IMR-90 (cell line): Measurements from ENCODE around the gene PRRC2B. TPM values are rescaled to one million over a fixed set of nuclear protein-coding genes. Genes with fewer than 3 reads are reported as not detected.

Experiments
- ATAC-seq: fragments of 200-7000 bp; cut with Tn5 transposase; 2 replicates; pipeline ENCODE4 v1.9.1; 2020; ENCODE audit warnings: low read depth, mild to moderate bottlenecking, moderate library complexity
- BruUV-seq: library from RNA; stranded (reverse); fragments of 400-500 nt; replicated peaks from 2 replicates; lab custom pipeline; 2021; lab: Mats Ljungman, UMichigan
- CTCF ChIA-PET: fragments of 300-600 bp; formaldehyde crosslinking; extraction: SDS; loops from one replicate; lab custom pipeline; 2021; ENCODE audit warnings: antibody characterized with exemption; lab: Yijun Ruan, JAX
- POLR2A ChIA-PET: fragments of 300-600 bp; sonication (Branson Sonifier 250); formaldehyde crosslinking; loops from one replicate; lab custom pipeline; 2022; ENCODE audit warnings: antibody characterized with exemption; ENCODE audit not compliant: unreplicated experiment; lab: Charles Lee
- DNase-seq: peaks from one replicate; pipeline ENCODE4 v3.0.0; 2013
- H2AFZ ChIP-seq: replicated peaks from 2 replicates; pipeline ENCODE3; 2013; ENCODE audit warnings: low read length, mild to moderate bottlenecking; ENCODE audit not compliant: poor library complexity
- H2AK5ac ChIP-seq: 2 replicates; pipeline ENCODE4 v1.6.1; 2013; ENCODE audit warnings: low read depth, low read length, inconsistent platforms
- H2AK9ac ChIP-seq: replicated peaks from 2 replicates; pipeline ENCODE3; 2013; ENCODE audit warnings: mild to moderate bottlenecking, low read depth, low read length, moderate library complexity; ENCODE audit not compliant: poor library complexity
- H2BK120ac ChIP-seq: 2 replicates; pipeline ENCODE4 v1.6.1; 2013; ENCODE audit warnings: low read depth, low read length, inconsistent platforms
- H2BK15ac ChIP-seq: 3 replicates; pipeline ENCODE4 v1.6.1; 2013; ENCODE audit warnings: low read depth, low read length, inconsistent platforms
- H2BK20ac ChIP-seq: 2 replicates; pipeline ENCODE4 v1.6.1; 2013; ENCODE audit warnings: low read depth, mild to moderate bottlenecking, inconsistent platforms, low read length, moderate library complexity
- H2BK5ac ChIP-seq: 2 replicates; pipeline ENCODE4 v1.6.1; 2013; ENCODE audit warnings: mild to moderate bottlenecking, low read depth, low read length, inconsistent platforms; ENCODE audit not compliant: poor library complexity, severe bottlenecking
- H3K14ac ChIP-seq: replicated peaks from 2 replicates; pipeline ENCODE4 v1.6.1; 2013; ENCODE audit warnings: low read depth, low read length, inconsistent platforms
- H3K18ac ChIP-seq: 2 replicates; pipeline ENCODE4 v1.6.1; 2013; ENCODE audit warnings: low read depth, low read length, control low read depth
- H3K23ac ChIP-seq: 2 replicates; pipeline ENCODE4 v1.6.1; 2013; ENCODE audit warnings: low read depth, low read length, inconsistent platforms
- H3K27ac ChIP-seq: 2 replicates; pipeline ENCODE4 v1.5.1; 2013; ENCODE audit warnings: mild to moderate bottlenecking, control low read depth, low read length; ENCODE audit not compliant: insufficient read depth
- H3K27me3 ChIP-seq: 2 replicates; pipeline ENCODE4 v1.6.1; 2013; ENCODE audit warnings: low read length; ENCODE audit not compliant: control insufficient read depth, insufficient read depth
- H3K36me3 ChIP-seq: 2 replicates; pipeline ENCODE4 v1.6.1; 2013; ENCODE audit warnings: low read length, mixed read lengths; ENCODE audit not compliant: control insufficient read depth, insufficient read depth
- H3K4ac ChIP-seq: 2 replicates; pipeline ENCODE4 v1.6.1; 2013; ENCODE audit warnings: low read depth, low read length, inconsistent platforms
- H3K4me1 ChIP-seq: 2 replicates; pipeline ENCODE4 v1.6.1; 2013; ENCODE audit warnings: low read length, mixed read lengths; ENCODE audit not compliant: control insufficient read depth, insufficient read depth
- H3K4me2 ChIP-seq: 2 replicates; pipeline ENCODE4 v1.6.1; 2013; ENCODE audit warnings: low read depth, mild to moderate bottlenecking, control low read depth, low read length, moderate library complexity
- H3K4me3 ChIP-seq: 2 replicates; pipeline ENCODE4 v1.5.1; 2013; ENCODE audit warnings: low read depth, mild to moderate bottlenecking, control low read depth, low read length, moderate library complexity; ENCODE audit not compliant: insufficient read depth
- H3K56ac ChIP-seq: 2 replicates; pipeline ENCODE4 v1.6.1; 2013; ENCODE audit warnings: low read length, inconsistent platforms; ENCODE audit not compliant: insufficient read depth; ENCODE audit errors: extremely low read depth
- H3K79me1 ChIP-seq, 2 experiments: 2 replicates each; pipeline ENCODE4 v1.6.1; 2013; ENCODE audit warnings: low read length in 2 of 2, inconsistent platforms in 1 of 2, low read depth in 1 of 2
- H3K9ac ChIP-seq: 2 replicates; pipeline ENCODE4 v1.6.1; 2013; ENCODE audit warnings: low read depth, low read length, control low read depth
- H3K9me1 ChIP-seq: 2 replicates; pipeline ENCODE4 v1.6.1; 2013; ENCODE audit warnings: low read length, inconsistent platforms; ENCODE audit not compliant: insufficient read depth
- H3K9me3 ChIP-seq: 2 replicates; pipeline ENCODE4 v1.6.1; 2013; ENCODE audit warnings: low read length; ENCODE audit not compliant: control insufficient read depth, insufficient read depth
- H4K20me1 ChIP-seq: 2 replicates; pipeline ENCODE4 v1.6.1; 2013; ENCODE audit warnings: low read length, inconsistent platforms; ENCODE audit not compliant: insufficient read depth
- H4K5ac ChIP-seq: 2 replicates; pipeline ENCODE4 v1.6.1; 2013; ENCODE audit warnings: mild to moderate bottlenecking, low read depth, low read length, control low read depth
- H4K8ac ChIP-seq, 2 experiments: 2 replicates each; pipeline ENCODE4 v1.6.1; 2013; ENCODE audit warnings: low read depth in 2 of 2, low read length in 2 of 2, control low read depth in 1 of 2, inconsistent platforms in 1 of 2
- H4K91ac ChIP-seq: 2 replicates; pipeline ENCODE4 v1.6.1; 2013; ENCODE audit warnings: low read depth, low read length, inconsistent platforms; ENCODE audit not compliant: insufficient read depth
- BHLHE40 ChIP-seq: fragments of 150-350 bp; IDR thresholded peaks from 2 replicates; pipeline ENCODE4 v1.6.1; 2016; ENCODE audit warnings: mild to moderate bottlenecking, low read depth, low read length
- CEBPB ChIP-seq: IDR thresholded peaks from 2 replicates; pipeline ENCODE4 v1.6.1; 2012; ENCODE audit warnings: low read depth, low read length, improper control_type of control experiment
- CHD1 ChIP-seq: IDR thresholded peaks from 2 replicates; pipeline ENCODE4 v1.6.1; 2012; ENCODE audit warnings: low read depth, low read length, improper control_type of control experiment
- ELK1 ChIP-seq: fragments of 150-350 bp; IDR thresholded peaks from 2 replicates; pipeline ENCODE4 v1.6.1; 2016; ENCODE audit warnings: low read depth, mild to moderate bottlenecking, low read length, moderate library complexity, borderline replicate concordance
- FOS ChIP-seq: fragments of 150-350 bp; IDR thresholded peaks from 2 replicates; pipeline ENCODE4 v1.6.1; 2016; ENCODE audit warnings: low read depth, low read length
- MAFK ChIP-seq: IDR thresholded peaks from 2 replicates; pipeline ENCODE4 v1.6.1; 2012; ENCODE audit warnings: low read depth, low read length, improper control_type of control experiment
- MAZ ChIP-seq: IDR thresholded peaks from 2 replicates; pipeline ENCODE4 v1.6.1; 2012; ENCODE audit warnings: low read depth, mild to moderate bottlenecking, low read length, improper control_type of control experiment, moderate library complexity, borderline replicate concordance
- MXI1 ChIP-seq: IDR thresholded peaks from 2 replicates; pipeline ENCODE4 v1.6.1; 2012; ENCODE audit warnings: low read depth, mild to moderate bottlenecking, low read length, moderate library complexity, borderline replicate concordance
- NFE2L2 ChIP-seq: fragments of 150-350 bp; IDR thresholded peaks from 2 replicates; pipeline ENCODE4 v1.6.1; 2016; ENCODE audit warnings: low read depth, mild to moderate bottlenecking, low read length
- POLR2A ChIP-seq: IDR thresholded peaks from 2 replicates; pipeline ENCODE4 v1.6.1; 2012; ENCODE audit warnings: mild to moderate bottlenecking, low read depth, low read length
- RAD21 ChIP-seq: IDR thresholded peaks from 2 replicates; pipeline ENCODE4 v1.6.1; 2012; ENCODE audit warnings: low read length, improper control_type of control experiment
- RCOR1 ChIP-seq: IDR thresholded peaks from 2 replicates; pipeline ENCODE4 v1.6.1; 2012; ENCODE audit warnings: mild to moderate bottlenecking, low read length, improper control_type of control experiment; ENCODE audit not compliant: insufficient replicate concordance
- RFX5 ChIP-seq: IDR thresholded peaks from 2 replicates; pipeline ENCODE4 v1.8.0; 2012; ENCODE audit warnings: low read depth, mild to moderate bottlenecking, low read length, moderate library complexity
- SMC3 ChIP-seq: fragments of 150-350 bp; IDR thresholded peaks from 2 replicates; pipeline ENCODE4 v1.6.1; 2016; ENCODE audit warnings: low read depth, mild to moderate bottlenecking, antibody characterized with exemption, low read length, moderate library complexity
- USF2 ChIP-seq: fragments of 150-350 bp; IDR thresholded peaks from 2 replicates; pipeline ENCODE4 v1.6.1; 2017; ENCODE audit warnings: mild to moderate bottlenecking, antibody characterized with exemption, low read length, low read depth
- WGBS, 2 experiments: methylation state at CpG; one replicate each; pipeline versions ENCODE4 v1.1.5 to v1.1.7; 2013; ENCODE audit warnings: missing lambda C conversion rate in 2 of 2; ENCODE audit not compliant: insufficient read length in 1 of 2; ENCODE audit errors: extremely low coverage in 2 of 2; 5-methylcytosine and 5-hydroxymethylcytosine counted together
- dilution Hi-C: fragments of 300-500 bp; cut with HindIII; formaldehyde crosslinking; loops from one replicate; pipeline ENCODE4 v1.14.3; 2018; ENCODE audit warnings: low sequenced_read_pairs; ENCODE audit not compliant: unreplicated experiment
- in situ Hi-C: fragments of 300-500 bp; cut with MboI; formaldehyde crosslinking; loops from 3 replicates; pipeline ENCODE4 v1.14.3; 2019; ENCODE audit warnings: low sequenced_read_pairs, inconsistent platforms, mixed read lengths
- intact Hi-C: fragments of 100-400 bp; cut with micrococcal nuclease; formaldehyde crosslinking; loops from 2 replicates; pipeline ENCODE4 v1.10.0; 2022
- polyA plus RNA-seq, 3 experiments: library from polyadenylated mRNA; depleted of rRNA; stranded (reverse); fragments of >200 nt; gene quantifications; 2 replicates each; pipeline ENCODE4 v1.2.3, GENCODE V29; 2012; ENCODE audit warnings: low replicate concordance in 1 of 3
- total RNA-seq: library from RNA; depleted of rRNA; stranded (reverse); fragments of >200 nt; gene quantifications from 2 replicates; pipeline ENCODE4 v1.2.3, GENCODE V29; 2012
- TF ChIP-seq, protein P1 (sequence below): conservative IDR thresholded peaks from 2 replicates; pipeline ENCODE4 v1.5.1; 2012; ENCODE audit warnings: mild to moderate bottlenecking, low read depth, low read length, improper control_type of control experiment

The PRRC2B gene
- total and polyA plus RNA-seq, 2 of the 4 experiments (the other 2 are of a cell fraction), result 19.4 to 39.1 TPM

DNA sequence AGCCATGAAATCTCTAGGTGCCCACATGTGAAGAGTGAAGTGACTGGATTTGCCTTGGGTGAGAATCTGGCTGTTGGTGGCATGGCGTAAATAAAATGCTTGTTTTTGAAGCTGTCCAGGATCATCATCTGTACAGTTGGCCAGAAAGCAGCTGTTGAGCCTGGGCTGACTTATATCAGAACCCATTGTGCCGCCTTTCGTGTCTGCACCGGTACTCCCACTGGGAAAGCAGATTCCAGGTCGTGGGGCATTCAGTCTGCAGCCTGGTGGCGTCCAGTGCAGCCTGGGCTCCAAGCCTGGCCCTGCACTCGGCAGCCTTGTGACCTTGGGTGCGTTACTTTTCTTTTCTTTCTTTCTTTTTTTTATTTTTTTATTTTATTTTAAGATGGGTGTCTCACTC, 27.8 kb downstream of the PRRC2B start:
- dilution Hi-C loops, result no loop called here
- CTCF ChIA-PET, result no interaction called here
- H4K5ac ChIP-seq, result no peak overlapping the region
- H4K91ac ChIP-seq, result no peak overlapping the region
- ATAC-seq (no peak), DNase-seq (no peak)
- no peak overlapping the region for H3K9ac ChIP-seq
- H3K27ac ChIP-seq, result no peak overlapping the region; the same call in 1 of the 2 replicates
- H2BK15ac ChIP-seq, result no peak overlapping the region
- no peak overlapping the region for H3K4me3 ChIP-seq
- no peak overlapping the region for H3K23ac ChIP-seq
- peak overlapping the region; percentile 18; the same call in 1 of the 2 replicates for H2AK5ac ChIP-seq
- 90% methylated on average over 4 of the region's 8 CpGs; no CpG with 5 or more reads in 1 of the 2 experiments for WGBS, 2 experiments
- H2BK20ac ChIP-seq, result no peak overlapping the region
- H3K56ac ChIP-seq, result no peak overlapping the region
- 0 out of 2 replicates have a peak overlapping the region, but pooled peaks have one; percentile 12 for H3K4ac ChIP-seq
- no peak overlapping the region for H2AK9ac ChIP-seq
- POLR2A ChIA-PET, result no interaction called here
- H4K8ac ChIP-seq, result no peak overlapping the region
- peaks cover 2 to 93% of the 10 kb centered on the region in 2 experiments; a peak in 3 of 4 replicates for H3K79me1 ChIP-seq
- peaks cover 65% of the 10 kb centered on the region for H3K9me1 ChIP-seq
- in situ Hi-C loops, result no loop called here
- no peak overlapping the region for H3K18ac ChIP-seq
- H3K27me3 ChIP-seq, result no peaks in the 10 kb centered on the region
- peaks cover 50% of the 10 kb centered on the region for H3K4me1 ChIP-seq
- H2BK5ac ChIP-seq, result peak overlapping the region; percentile 15
- no peak overlapping the region for H3K14ac ChIP-seq
- peaks cover 3% of the 10 kb centered on the region for H3K36me3 ChIP-seq
- TF ChIP-seq POLR2A (no peak), SMC3 (no peak), NFE2L2 (no peak), CHD1 (no peak), RFX5 (no peak), USF2 (no peak), MXI1 (no peak), RAD21 (no peak), RCOR1 (no peak), MAZ (no peak), ELK1 (no peak), CEBPB (no peak), BHLHE40 (no peak), FOS (no peak), MAFK (no peak)
- TF ChIP-seq, protein P1, sequence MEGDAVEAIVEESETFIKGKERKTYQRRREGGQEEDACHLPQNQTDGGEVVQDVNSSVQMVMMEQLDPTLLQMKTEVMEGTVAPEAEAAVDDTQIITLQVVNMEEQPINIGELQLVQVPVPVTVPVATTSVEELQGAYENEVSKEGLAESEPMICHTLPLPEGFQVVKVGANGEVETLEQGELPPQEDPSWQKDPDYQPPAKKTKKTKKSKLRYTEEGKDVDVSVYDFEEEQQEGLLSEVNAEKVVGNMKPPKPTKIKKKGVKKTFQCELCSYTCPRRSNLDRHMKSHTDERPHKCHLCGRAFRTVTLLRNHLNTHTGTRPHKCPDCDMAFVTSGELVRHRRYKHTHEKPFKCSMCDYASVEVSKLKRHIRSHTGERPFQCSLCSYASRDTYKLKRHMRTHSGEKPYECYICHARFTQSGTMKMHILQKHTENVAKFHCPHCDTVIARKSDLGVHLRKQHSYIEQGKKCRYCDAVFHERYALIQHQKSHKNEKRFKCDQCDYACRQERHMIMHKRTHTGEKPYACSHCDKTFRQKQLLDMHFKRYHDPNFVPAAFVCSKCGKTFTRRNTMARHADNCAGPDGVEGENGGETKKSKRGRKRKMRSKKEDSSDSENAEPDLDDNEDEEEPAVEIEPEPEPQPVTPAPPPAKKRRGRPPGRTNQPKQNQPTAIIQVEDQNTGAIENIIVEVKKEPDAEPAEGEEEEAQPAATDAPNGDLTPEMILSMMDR, result no peak
- no peaks in the 10 kb centered on the region for H3K9me3 ChIP-seq
- peak overlapping the region; percentile 4; the same call in 1 of the 2 replicates for H3K4me2 ChIP-seq
- no peak overlapping the region for H2BK120ac ChIP-seq
- no TSS peak for BruUV-seq
- H4K20me1 ChIP-seq, result peaks cover 100% of the 10 kb centered on the region
- no peak overlapping the region for H2AFZ ChIP-seq
- intact Hi-C loops, result loop anchor here (2.0 kb wide), 1 partner anchor 25 kb away; no protein-coding TSS in a partner anchor
